H9 (cell line): ENCODE measurements around the gene INPP5A. TPM values are rescaled to one million over a fixed set of nuclear protein-coding genes. Genes with fewer than 3 reads are reported as not detected.

Experiments
- DNase-seq: peaks from one replicate; pipeline ENCODE4 v3.0.0-alpha.2; 2017
- H2AFZ ChIP-seq: one replicate; pipeline ENCODE4 v1.6.1; 2013; ENCODE audit warnings: mild to moderate bottlenecking, low read length, control low read depth, moderate library complexity
- H2AK5ac ChIP-seq: 2 replicates; pipeline ENCODE4 v1.6.1; 2013; ENCODE audit warnings: low read length, control low read depth, mixed read lengths; ENCODE audit not compliant: insufficient read length
- H2BK120ac ChIP-seq: one replicate; pipeline ENCODE4 v1.6.1; 2013; ENCODE audit warnings: low read depth, mild to moderate bottlenecking, low read length, control low read depth, inconsistent platforms; ENCODE audit not compliant: poor library complexity, severe bottlenecking
- H2BK12ac ChIP-seq: 2 replicates; pipeline ENCODE4 v1.6.1; 2013; ENCODE audit warnings: low read length, control low read depth, mixed read lengths, low read depth; ENCODE audit not compliant: insufficient read length
- H2BK15ac ChIP-seq: 2 replicates; pipeline ENCODE4 v1.6.1; 2013; ENCODE audit warnings: low read depth, low read length, control low read depth
- H2BK20ac ChIP-seq: one replicate; pipeline ENCODE4 v1.6.1; 2013; ENCODE audit warnings: low read depth, mild to moderate bottlenecking, low read length, control low read depth, inconsistent platforms; ENCODE audit not compliant: poor library complexity, severe bottlenecking
- H2BK5ac ChIP-seq: 2 replicates; pipeline ENCODE4 v1.6.1; 2013; ENCODE audit warnings: low read length, control low read depth, mixed read lengths; ENCODE audit not compliant: insufficient read length
- H3K14ac ChIP-seq: 2 replicates; pipeline ENCODE4 v1.6.1; 2013; ENCODE audit warnings: low read length, control low read depth; ENCODE audit not compliant: insufficient read depth
- H3K18ac ChIP-seq: 2 replicates; pipeline ENCODE4 v1.6.1; 2013; ENCODE audit warnings: low read depth, mild to moderate bottlenecking, mixed read lengths, low read length, control low read depth; ENCODE audit not compliant: insufficient read length
- H3K23ac ChIP-seq: 2 replicates; pipeline ENCODE4 v1.6.1; 2013; ENCODE audit warnings: low read length, control low read depth, mixed read lengths, low read depth; ENCODE audit not compliant: insufficient read length
- H3K23me2 ChIP-seq: 2 replicates; pipeline ENCODE4 v1.6.1; 2013; ENCODE audit warnings: low read depth, mild to moderate bottlenecking, mixed read lengths, low read length, control low read depth; ENCODE audit not compliant: insufficient read length, poor library complexity, severe bottlenecking
- H3K27ac ChIP-seq: 2 replicates; pipeline ENCODE4 v1.5.1; 2013; ENCODE audit warnings: low read length, control low read depth, mixed read lengths, low read depth; ENCODE audit not compliant: insufficient read length
- H3K27me3 ChIP-seq: 2 replicates; pipeline ENCODE4 v1.6.1; 2013; ENCODE audit warnings: low read length, control low read depth, inconsistent platforms; ENCODE audit not compliant: insufficient read depth
- H3K4ac ChIP-seq: 2 replicates; pipeline ENCODE4 v1.6.1; 2013; ENCODE audit warnings: low read depth, mild to moderate bottlenecking, control low read depth, inconsistent platforms, low read length, moderate library complexity
- H3K4me1 ChIP-seq: 2 replicates; pipeline ENCODE4 v1.6.1; 2013; ENCODE audit warnings: low read length, control low read depth, inconsistent platforms; ENCODE audit not compliant: insufficient read depth
- H3K4me2 ChIP-seq: 2 replicates; pipeline ENCODE4 v1.6.1; 2013; ENCODE audit warnings: low read length, control low read depth, mixed read lengths; ENCODE audit not compliant: insufficient read length, insufficient read depth
- H3K56ac ChIP-seq: 2 replicates; pipeline ENCODE4 v1.6.1; 2013; ENCODE audit warnings: low read depth, mild to moderate bottlenecking, mixed read lengths, low read length, control low read depth; ENCODE audit not compliant: insufficient read length
- H3K79me1 ChIP-seq: 2 replicates; pipeline ENCODE4 v1.6.1; 2013; ENCODE audit warnings: low read depth, mild to moderate bottlenecking, moderate library complexity, low read length, control low read depth, inconsistent platforms; ENCODE audit not compliant: insufficient read depth, poor library complexity, severe bottlenecking
- H3K79me2 ChIP-seq: 2 replicates; pipeline ENCODE4 v1.6.1; 2013; ENCODE audit warnings: low read length, control low read depth, inconsistent platforms; ENCODE audit not compliant: insufficient read depth
- H3K9ac ChIP-seq: 2 replicates; pipeline ENCODE4 v1.6.1; 2013; ENCODE audit warnings: low read length, control low read depth, mixed read lengths; ENCODE audit not compliant: insufficient read length; ENCODE audit errors: extremely low read depth
- H3K9me3 ChIP-seq: one replicate; pipeline ENCODE4 v1.6.1; 2013; ENCODE audit warnings: low read depth, low read length, inconsistent platforms; ENCODE audit not compliant: control insufficient read depth
- H3T11ph ChIP-seq: one replicate; pipeline ENCODE4 v1.6.1; 2013; ENCODE audit warnings: mild to moderate bottlenecking, low read length, control low read depth, inconsistent platforms
- H4K20me1 ChIP-seq: one replicate; pipeline ENCODE4 v1.6.1; 2013; ENCODE audit not compliant: control insufficient read depth, insufficient read length, insufficient read depth
- H4K5ac ChIP-seq: 2 replicates; pipeline ENCODE4 v1.6.1; 2013; ENCODE audit warnings: low read depth, mild to moderate bottlenecking, mixed read lengths, low read length, control low read depth; ENCODE audit not compliant: insufficient read length
- H4K8ac ChIP-seq: replicated peaks from 2 replicates; pipeline ENCODE4 v1.6.1; 2013; ENCODE audit warnings: low read length, control low read depth, mixed read lengths, low read depth; ENCODE audit not compliant: insufficient read length
- H4K91ac ChIP-seq: 2 replicates; pipeline ENCODE4 v1.6.1; 2013; ENCODE audit warnings: low read depth, mild to moderate bottlenecking, moderate library complexity, mixed read lengths, low read length, control low read depth; ENCODE audit not compliant: insufficient read length
- H3K27ac Mint-ChIP-seq, 3 experiments: 2 replicates in 2 of 3; 3 replicates in 1 of 3; pipeline ENCODE4 v1.8.0; 2020 to 2021; ENCODE audit warnings: mixed read lengths in 3 of 3, mild to moderate bottlenecking in 1 of 3, moderate library complexity in 1 of 3
- H3K27me3 Mint-ChIP-seq: 2 replicates; pipeline ENCODE4 v1.8.0; 2021; ENCODE audit warnings: low read depth, mild to moderate bottlenecking, moderate library complexity, mixed read lengths
- H3K36me3 Mint-ChIP-seq, 3 experiments: 2 replicates in 2 of 3; 3 replicates in 1 of 3; pipeline ENCODE4 v1.8.0; 2020 to 2021; ENCODE audit warnings: low read depth in 3 of 3, mixed read lengths in 3 of 3; ENCODE audit not compliant: insufficient read depth in 1 of 3
- H3K4me1 Mint-ChIP-seq, 2 experiments: 2 replicates each; pipeline ENCODE4 v1.8.0; 2020; ENCODE audit warnings: mixed read lengths in 2 of 2
- H3K4me3 Mint-ChIP-seq, 2 experiments: 2 replicates in 1 of 2; 3 replicates in 1 of 2; pipeline ENCODE4 v1.8.0; 2020 to 2021; ENCODE audit warnings: mild to moderate bottlenecking in 2 of 2, mixed read lengths in 2 of 2, moderate library complexity in 1 of 2
- H3K9me3 Mint-ChIP-seq, 2 experiments: 2 replicates in 1 of 2; 3 replicates in 1 of 2; pipeline ENCODE4 v1.8.0; 2020; ENCODE audit warnings: mild to moderate bottlenecking in 2 of 2, mixed read lengths in 2 of 2, moderate library complexity in 1 of 2
- CTCF ChIP-seq: fragments of 200-600 bp; sonication (generic); conservative IDR thresholded peaks from 3 replicates; pipeline ENCODE4 v1.8.0; 2021; ENCODE audit warnings: antibody characterized with exemption, mild to moderate bottlenecking
- WGBS: extraction: QIAGEN DNeasy Blood & Tissue Kit; methylation state at CpG from one replicate; pipeline ENCODE4 v1.1.7; 2013; ENCODE audit warnings: missing lambda C conversion rate, low lambda C conversion rate, mixed read lengths; ENCODE audit not compliant: insufficient read length; ENCODE audit errors: extremely low coverage; 5-methylcytosine and 5-hydroxymethylcytosine counted together
- total RNA-seq: library from RNA; stranded (reverse); gene quantifications from 2 replicates; pipeline ENCODE4 v1.2.1, GENCODE V29; 2021

INPP5A gene
- total RNA-seq, 1 experiment from 2014 or later = 17.7 TPM

- no peaks in the 10 kb centered on the region for H3K4me1 ChIP-seq
- H3T11ph ChIP-seq = no peak overlapping the region
- peaks cover 4% of the 10 kb centered on the region for H4K20me1 ChIP-seq
- no peak overlapping the region for H3K4ac ChIP-seq
- no peak overlapping the region for H3K18ac ChIP-seq
- no peak overlapping the region for H3K23ac ChIP-seq
- no peaks in the 10 kb centered on the region for H3K27me3 ChIP-seq
- H4K91ac ChIP-seq = no peak overlapping the region
- H3K4me1 Mint-ChIP-seq = no peaks in the 10 kb centered on the region
- TF ChIP-seq CTCF = no peak
- DNase-seq = no peak
- no peak overlapping the region for H2BK12ac ChIP-seq
- H3K4me3 Mint-ChIP-seq = no peak overlapping the region
- H2BK5ac ChIP-seq = no peak overlapping the region
- no peak overlapping the region for H2BK120ac ChIP-seq
- H3K27me3 Mint-ChIP-seq = peaks cover 46% of the 10 kb centered on the region
- WGBS = no CpG with 5 or more reads among the region's 3 CpGs
- peaks cover 50 to 54% of the 10 kb centered on the region in 2 experiments for H3K9me3 Mint-ChIP-seq
- H2BK20ac ChIP-seq = no peak overlapping the region
- no peaks in the 10 kb centered on the region for H3K23me2 ChIP-seq
- H3K9ac ChIP-seq = no peak overlapping the region
- H3K4me2 ChIP-seq = no peak overlapping the region
- H3K9me3 ChIP-seq = no peaks in the 10 kb centered on the region
- peaks cover 4% of the 10 kb centered on the region; the same call in 1 of the 2 replicates for H3K79me2 ChIP-seq
- no peak overlapping the region for H3K14ac ChIP-seq
- no peak overlapping the region for H3K56ac ChIP-seq
- H3K36me3 Mint-ChIP-seq = peaks cover 8 to 31% (median 20%) of the 10 kb centered on the region in 3 experiments
- no peak overlapping the region for H3K27ac Mint-ChIP-seq
- H2AFZ ChIP-seq = no peak overlapping the region
- H3K79me1 ChIP-seq = no peaks in the 10 kb centered on the region
- H2AK5ac ChIP-seq = no peak overlapping the region
- no peak overlapping the region for H4K5ac ChIP-seq
- no peak overlapping the region for H3K27ac ChIP-seq
- no peak overlapping the region for H2BK15ac ChIP-seq
- no peak overlapping the region for H4K8ac ChIP-seq
Measured at GRCh38 chr10:132599732-132600131, 62.1 kb downstream of the INPP5A start.
